K562 (cell line): Measurements from ENCODE around the gene OPA3.

Source experiments
- ARID4B ChIP-seq: sonication (generic); formaldehyde crosslinking; IDR thresholded peaks from 2 replicates; pipeline ENCODE4 v1.8.0; 2022; ENCODE audit warnings: mild to moderate bottlenecking, missing genetic modification reagents
- ATF7 ChIP-seq: fragments of 450-650 bp; IDR thresholded peaks from 2 replicates; pipeline ENCODE4 v1.7.1; 2014; ENCODE audit warnings: mild to moderate bottlenecking, moderate library complexity
- CTCF ChIP-seq, 3 experiments: IDR thresholded peaks in 2 of 3; conservative IDR thresholded peaks in 1 of 3; 2 replicates each; pipeline ENCODE4 v1.5.1; 2011 to 2012; ENCODE audit warnings: low read length in 3 of 3, mild to moderate bottlenecking in 3 of 3, control low read depth in 2 of 3, improper control_type of control experiment in 1 of 3, inconsistent platforms in 1 of 3, low read depth in 1 of 3, mixed read lengths in 1 of 3, moderate library complexity in 1 of 3; ENCODE audit not compliant: insufficient read depth in 2 of 3
- IRF1 ChIP-seq: sonication (generic); formaldehyde crosslinking; IDR thresholded peaks from 2 replicates; pipeline ENCODE4 v1.8.0; 2022; ENCODE audit warnings: missing genetic modification reagents, mild to moderate bottlenecking, borderline replicate concordance
- KDM5B ChIP-seq: fragments of 200-600 bp; sonication (generic); IDR thresholded peaks from 2 replicates; pipeline ENCODE4 v1.6.1; 2012; ENCODE audit warnings: low read depth, mild to moderate bottlenecking, moderate library complexity, low read length, control low read depth, inconsistent platforms; ENCODE audit not compliant: insufficient replicate concordance
- MYNN ChIP-seq, 2 experiments: sonication (generic); formaldehyde crosslinking in 1 of 2; IDR thresholded peaks; 2 replicates each; pipeline versions ENCODE4 v1.5.0 to v1.6.1; 2016 to 2020; ENCODE audit warnings: antibody characterized with exemption in 1 of 2, missing genetic modification reagents in 1 of 2
- RB1 ChIP-seq: fragments of 450-650 bp; IDR thresholded peaks from 2 replicates; pipeline ENCODE4 v1.6.1; 2017; ENCODE audit warnings: low read depth, mild to moderate bottlenecking
- SMAD1 ChIP-seq: fragments of 150-350 bp; IDR thresholded peaks from 2 replicates; pipeline ENCODE4 v1.6.1; 2014; ENCODE audit warnings: low read length, low read depth; ENCODE audit not compliant: partially characterized antibody
- SMC3 ChIP-seq: conservative IDR thresholded peaks from 2 replicates; pipeline ENCODE4 v1.6.1; 2011; ENCODE audit warnings: low read depth, low read length, improper control_type of control experiment; ENCODE audit not compliant: insufficient read depth
- SP2 ChIP-seq: IDR thresholded peaks from 2 replicates; pipeline ENCODE4 v1.6.1; 2011; ENCODE audit warnings: mild to moderate bottlenecking, low read depth, low read length, moderate library complexity; ENCODE audit not compliant: poor library complexity, severe bottlenecking; ENCODE audit errors: extremely low read depth
- XRCC5 ChIP-seq: fragments of 200-400 bp; formaldehyde crosslinking; IDR thresholded peaks from 2 replicates; pipeline ENCODE4 v1.6.1; 2017; ENCODE audit warnings: low read depth, mild to moderate bottlenecking, low read length
- ZBTB26 ChIP-seq: fragments of 450-650 bp; formaldehyde crosslinking; IDR thresholded peaks from 2 replicates; pipeline ENCODE4 v1.4.0; 2022; ENCODE audit warnings: missing genetic modification characterization
- ZNF76 ChIP-seq: fragments of 250-450 bp; sonication (Bioruptor Pico); IDR thresholded peaks from 2 replicates; pipeline ENCODE4 v1.4.0; 2020; ENCODE audit warnings: mild to moderate bottlenecking, moderate library complexity, borderline replicate concordance

GRCh38 chr19:45553464-45553863 lies 31.1 kb downstream of the OPA3 start:
- no peak for TF ChIP-seq ATF7
- no peak for TF ChIP-seq MYNN (IDR thresholded peaks at IDR 0.05)
- TF ChIP-seq MYNN (CRISPR knock-in tag; IDR thresholded peaks at IDR 0.05), result no peak
- no peak for TF ChIP-seq RB1
- no peak for TF ChIP-seq XRCC5
- TF ChIP-seq ARID4B (CRISPR knock-in tag), result no peak
- TF ChIP-seq IRF1 (CRISPR knock-in tag), result no peak
- no peak for TF ChIP-seq CTCF (IDR thresholded peaks at IDR 0.05 in 2 of 3, conservative IDR thresholded peaks at IDR 0.05 in 1 of 3; ENCODE audit: insufficient read depth in 2 of 3, low read depth in 1 of 3, low read length in 3 of 3)
- TF ChIP-seq SMAD1, result no peak
- TF ChIP-seq ZNF76 (CRISPR knock-in tag), result no peak
- TF ChIP-seq KDM5B, result no peak
- TF ChIP-seq ZBTB26 (CRISPR knock-in tag), result no peak
- no peak for TF ChIP-seq SP2
- TF ChIP-seq SMC3, result no peak
